HS-5 (cell line): Measurements from ENCODE around the gene STMN3.
"Not testable (repeated sequence)": the region's sequence is repeated elsewhere in the genome, so short reads cannot be mapped to it uniquely, and the experiment has no call there.

ENCODE experiments used
- DNase-seq: peaks from one replicate; pipeline ENCODE4 v3.0.0-alpha.2; 2012; ENCODE audit warnings: low read depth

Gene STMN3

GRCh38 chr20:63635431-63636141 lies 17.6 kb downstream of the STMN3 start:
- no peak for DNase-seq

- no peak for DNase-seq
Observed at GRCh38 chr20:63633732-63634131, 19.5 kb downstream of the STMN3 start.

- DNase-seq: not testable (repeated sequence)
Observed at GRCh38 chr20:63631426-63631825, 21.8 kb downstream of the STMN3 start.

GRCh38 chr20:63630956-63631355 lies 22.3 kb downstream of the STMN3 start:
- not testable (repeated sequence) for DNase-seq

- peak; percentile 51 for DNase-seq
Observed at GRCh38 chr20:63628246-63628975, 24.8 kb downstream of the STMN3 start.

GRCh38 chr20:63627751-63628245 lies 25.4 kb downstream of the STMN3 start:
- no peak for DNase-seq

- peak; percentile 66 for DNase-seq
Observed at GRCh38 chr20:63627129-63627750, 26.0 kb downstream of the STMN3 start.

- DNase-seq: no peak
Observed at GRCh38 chr20:63626424-63627128, 26.6 kb downstream of the STMN3 start, which contains the start of gene GMEB2. GMEB2 (minus strand) TSS chr20:63627101; CDS start chr20:63619397, 7,704 bp downstream.

GRCh38 chr20:63625771-63626423 lies 27.3 kb downstream of the STMN3 start:
- DNase-seq: no peak

GRCh38 chr20:63624486-63624885 lies 28.7 kb downstream of the STMN3 start:
- no peak for DNase-seq

- no peak for DNase-seq
Observed at GRCh38 chr20:63622732-63623131, 30.5 kb downstream of the STMN3 start.

GRCh38 chr20:63622096-63622495 lies 31.1 kb downstream of the STMN3 start:
- no peak for DNase-seq

- no peak for DNase-seq
Observed at GRCh38 chr20:63620991-63621390, 32.2 kb downstream of the STMN3 start.

GRCh38 chr20:63619505-63619904 lies 33.7 kb downstream of the STMN3 start:
- no peak for DNase-seq

GRCh38 chr20:63619086-63619485 lies 34.1 kb downstream of the STMN3 start:
- DNase-seq: no peak

- no peak for DNase-seq
Observed at GRCh38 chr20:63618291-63618980, 34.8 kb downstream of the STMN3 start.

GRCh38 chr20:63617876-63618265 lies 35.4 kb downstream of the STMN3 start:
- DNase-seq: no peak

GRCh38 chr20:63617092-63617875 lies 35.9 kb downstream of the STMN3 start:
- no peak for DNase-seq

GRCh38 chr20:63613863-63614594 lies 39.2 kb downstream of the STMN3 start:
- not testable (repeated sequence) for DNase-seq
